GM18858 (cell line): Measurements from ENCODE around the gene ANGPTL5.
A peak's percentile ranks its signal among the peaks of the same experiment; 100 is the strongest.
"Not testable (repeated sequence)": the region's sequence is repeated elsewhere in the genome, so short reads cannot be mapped to it uniquely, and the experiment has no call there.

Experiments used
- ATAC-seq: cut with Tn5 transposase; IDR thresholded peaks from one replicate; pipeline ENCODE4 v1.9.1; 2021; ENCODE audit not compliant: unreplicated experiment

The ANGPTL5 gene

GRCh38 chr11:101889767-101890166, 26.6 kb downstream of the ANGPTL5 start:
- ATAC-seq = no peak

- ATAC-seq = no peak
These were observed 30.7 kb downstream of the ANGPTL5 start for GRCh38 chr11:101885631-101886030.

GRCh38 chr11:101881586-101881985, 34.7 kb downstream of the ANGPTL5 start:
- no peak for ATAC-seq

GRCh38 chr11:101880222-101880621, 36.1 kb downstream of the ANGPTL5 start:
- ATAC-seq = no peak

- ATAC-seq = no peak
These were observed 44.0 kb downstream of the ANGPTL5 start for GRCh38 chr11:101872171-101872882.

- ATAC-seq = no peak
These were observed 45.8 kb downstream of the ANGPTL5 start for GRCh38 chr11:101870510-101870909.

GRCh38 chr11:101867951-101868350, 48.4 kb downstream of the ANGPTL5 start:
- no peak for ATAC-seq

GRCh38 chr11:101866619-101867491, 49.5 kb downstream of the ANGPTL5 start:
- no peak for ATAC-seq

GRCh38 chr11:101864098-101864497, 52.2 kb downstream of the ANGPTL5 start:
- no peak for ATAC-seq

GRCh38 chr11:101863361-101863760, 53.0 kb downstream of the ANGPTL5 start:
- ATAC-seq = no peak

- ATAC-seq = no peak
These were observed 53.7 kb downstream of the ANGPTL5 start for GRCh38 chr11:101862391-101863233.

GRCh38 chr11:101860696-101861427, 55.5 kb downstream of the ANGPTL5 start:
- ATAC-seq = peak; percentile 70

- ATAC-seq = not testable (repeated sequence)
These were observed 64.1 kb downstream of the ANGPTL5 start for GRCh38 chr11:101852260-101852659.

GRCh38 chr11:101848262-101848661, 68.1 kb downstream of the ANGPTL5 start:
- ATAC-seq = no peak

- no peak for ATAC-seq
These were observed 71.7 kb downstream of the ANGPTL5 start for GRCh38 chr11:101844608-101845007.

GRCh38 chr11:101840704-101841103, 75.6 kb downstream of the ANGPTL5 start:
- ATAC-seq = no peak
